Mesothelial cell of epicardium (in vitro differentiated cells): Measurements from ENCODE around the gene USB1. TPM values are rescaled to one million over a fixed set of nuclear protein-coding genes. Genes with fewer than 3 reads are reported as not detected.

Experiments used
- DNase-seq, 2 experiments: peaks; one replicate each; pipeline ENCODE4 v3.0.0; 2021; ENCODE audit warnings: low spot score in 2 of 2; ENCODE audit not compliant: unreplicated experiment in 2 of 2
- H3K27ac Mint-ChIP-seq: 2 replicates; pipeline ENCODE4 v1.8.0; 2021; ENCODE audit warnings: mixed read lengths
- H3K27me3 Mint-ChIP-seq: 2 replicates; pipeline ENCODE4 v1.8.0; 2021; ENCODE audit warnings: low read depth, mixed read lengths
- H3K36me3 Mint-ChIP-seq: 2 replicates; pipeline ENCODE4 v1.8.0; 2021; ENCODE audit warnings: mixed read lengths
- H3K4me1 Mint-ChIP-seq: 2 replicates; pipeline ENCODE4 v1.8.0; 2021; ENCODE audit warnings: mixed read lengths
- H3K4me3 Mint-ChIP-seq: 2 replicates; pipeline ENCODE4 v1.8.0; 2021; ENCODE audit warnings: mild to moderate bottlenecking, moderate library complexity, mixed read lengths
- H3K9me3 Mint-ChIP-seq: 2 replicates; pipeline ENCODE4 v1.8.0; 2021; ENCODE audit warnings: mixed read lengths
- total RNA-seq: library from RNA; stranded (reverse); gene quantifications from 3 replicates; pipeline ENCODE4 v1.2.1, GENCODE V29; 2021
- TF ChIP-seq, protein P1 (sequence below): fragments of 200-600 bp; sonication (generic); IDR thresholded peaks from one replicate; pipeline ENCODE4 v1.5.0; 2021; ENCODE audit warnings: antibody characterized with exemption; ENCODE audit not compliant: unreplicated experiment

Gene USB1
- total RNA-seq, 1 donor from 2014 or later: 38.3 TPM

DNA sequence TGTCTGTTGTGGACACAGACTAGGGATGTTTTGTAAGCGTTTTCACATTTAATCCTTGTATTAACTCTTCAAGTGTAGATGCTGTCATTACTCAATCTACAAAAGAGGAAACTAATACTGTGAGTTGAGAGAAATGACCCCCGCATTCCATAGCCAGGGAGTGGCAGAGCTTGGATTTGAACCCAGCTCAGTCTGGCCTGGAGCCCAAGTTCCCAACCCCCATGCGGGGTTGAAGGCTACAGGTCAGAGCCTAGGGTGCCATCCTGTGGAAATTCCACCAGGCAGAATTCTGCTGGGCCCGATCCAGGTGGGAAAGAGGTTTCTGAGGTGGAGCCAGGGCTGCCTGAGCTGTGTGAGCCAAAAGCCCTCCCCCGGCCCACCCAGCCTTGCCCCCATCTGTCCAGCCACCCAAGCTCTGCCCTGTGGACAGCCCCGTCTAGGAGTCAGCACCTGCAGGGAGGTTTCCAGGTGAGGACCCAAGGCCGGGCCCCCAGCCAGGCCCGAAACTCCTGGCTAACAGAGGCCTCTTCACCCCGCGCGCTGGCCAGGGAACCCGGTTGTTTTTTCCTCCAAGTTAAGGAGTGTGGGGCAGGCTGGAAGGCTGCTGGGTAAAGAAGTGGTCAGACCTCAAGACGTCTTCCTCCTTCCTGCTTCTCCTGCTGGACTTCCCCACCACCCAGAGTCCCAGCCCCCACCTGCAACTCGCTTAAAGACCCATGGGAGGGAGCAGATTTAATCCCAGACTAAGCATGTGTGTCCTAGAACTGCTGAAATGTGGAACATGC, 30.0 kb downstream of the USB1 start:
- H3K4me3 Mint-ChIP-seq: no peak overlapping the region
- no peaks in the 10 kb centered on the region for H3K36me3 Mint-ChIP-seq
- H3K27me3 Mint-ChIP-seq: no peaks in the 10 kb centered on the region
- no peak for DNase-seq
- peaks cover 40% of the 10 kb centered on the region for H3K4me1 Mint-ChIP-seq
- H3K9me3 Mint-ChIP-seq: no peaks in the 10 kb centered on the region
- no peak overlapping the region for H3K27ac Mint-ChIP-seq
- TF ChIP-seq, protein P1, sequence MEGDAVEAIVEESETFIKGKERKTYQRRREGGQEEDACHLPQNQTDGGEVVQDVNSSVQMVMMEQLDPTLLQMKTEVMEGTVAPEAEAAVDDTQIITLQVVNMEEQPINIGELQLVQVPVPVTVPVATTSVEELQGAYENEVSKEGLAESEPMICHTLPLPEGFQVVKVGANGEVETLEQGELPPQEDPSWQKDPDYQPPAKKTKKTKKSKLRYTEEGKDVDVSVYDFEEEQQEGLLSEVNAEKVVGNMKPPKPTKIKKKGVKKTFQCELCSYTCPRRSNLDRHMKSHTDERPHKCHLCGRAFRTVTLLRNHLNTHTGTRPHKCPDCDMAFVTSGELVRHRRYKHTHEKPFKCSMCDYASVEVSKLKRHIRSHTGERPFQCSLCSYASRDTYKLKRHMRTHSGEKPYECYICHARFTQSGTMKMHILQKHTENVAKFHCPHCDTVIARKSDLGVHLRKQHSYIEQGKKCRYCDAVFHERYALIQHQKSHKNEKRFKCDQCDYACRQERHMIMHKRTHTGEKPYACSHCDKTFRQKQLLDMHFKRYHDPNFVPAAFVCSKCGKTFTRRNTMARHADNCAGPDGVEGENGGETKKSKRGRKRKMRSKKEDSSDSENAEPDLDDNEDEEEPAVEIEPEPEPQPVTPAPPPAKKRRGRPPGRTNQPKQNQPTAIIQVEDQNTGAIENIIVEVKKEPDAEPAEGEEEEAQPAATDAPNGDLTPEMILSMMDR: no peak

DNA sequence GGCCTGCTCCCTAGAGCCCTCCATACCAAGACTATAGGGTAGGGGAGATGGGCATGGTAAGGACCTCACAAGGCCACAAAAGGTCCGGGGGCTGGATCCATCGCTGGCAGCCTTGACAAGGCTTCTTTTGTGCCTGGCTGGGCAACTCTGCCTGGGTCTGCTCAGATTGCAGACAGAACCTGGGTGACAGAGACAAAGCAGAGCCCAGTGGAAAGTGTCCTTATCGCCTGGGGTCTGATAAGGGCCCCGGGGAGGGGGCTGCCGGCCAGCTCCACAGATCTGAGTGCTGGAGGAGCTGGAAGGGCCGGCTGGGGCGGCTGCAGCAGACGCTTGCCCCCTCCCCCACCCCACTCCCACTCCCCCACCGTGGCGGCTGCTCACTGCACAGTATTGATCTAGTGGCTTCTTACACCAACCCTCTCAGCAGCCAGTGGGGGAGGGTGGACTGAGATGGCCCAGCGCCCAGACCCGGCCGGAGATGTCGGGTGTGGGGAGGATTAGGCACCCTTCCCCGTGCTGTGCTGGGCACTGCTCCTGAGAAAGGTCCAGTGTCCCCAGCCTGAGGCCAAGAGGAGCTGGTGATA, 31.6 kb downstream of the USB1 start:
- H3K36me3 Mint-ChIP-seq: no peaks in the 10 kb centered on the region
- H3K4me3 Mint-ChIP-seq: no peak overlapping the region
- H3K27ac Mint-ChIP-seq: no peak overlapping the region
- no peaks in the 10 kb centered on the region for H3K27me3 Mint-ChIP-seq
- no peaks in the 10 kb centered on the region for H3K9me3 Mint-ChIP-seq
- DNase-seq: peak in 1 of 2 experiments; percentile 52
- TF ChIP-seq, protein P1: no peak
- H3K4me1 Mint-ChIP-seq: peaks cover 40% of the 10 kb centered on the region

DNA sequence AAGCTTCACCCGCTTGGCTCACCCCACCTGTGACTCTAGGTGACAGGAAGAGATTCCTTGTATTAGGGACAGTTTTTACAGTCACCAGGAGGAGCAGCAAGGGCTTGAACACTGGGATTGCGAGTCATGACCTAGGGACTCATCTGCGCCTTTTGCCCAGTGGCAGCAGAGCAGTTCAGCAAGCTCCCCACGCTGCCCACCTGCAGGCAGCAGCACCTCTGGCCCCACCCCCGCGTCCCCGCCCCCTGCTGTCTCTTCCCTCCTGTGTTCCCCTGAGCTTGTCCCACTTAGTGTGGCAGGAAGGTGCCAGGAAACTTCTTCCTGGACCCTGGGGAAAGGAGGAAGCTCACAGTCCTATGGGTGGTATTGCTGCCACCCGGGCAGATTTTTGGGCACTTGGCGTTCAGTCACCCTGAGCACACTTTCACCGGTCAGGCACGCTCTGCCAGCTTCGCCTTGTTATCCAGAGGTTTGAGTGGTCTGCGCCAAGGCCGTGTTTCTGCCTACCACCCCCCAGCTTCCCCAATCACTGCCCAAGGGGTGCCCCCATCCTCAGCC, 33.0 kb downstream of the USB1 start:
- Mint-ChIP-seq H3K4me3 (no peak overlapping the region), H3K9me3 (no peaks in the 10 kb centered on the region), H3K27ac (no peak overlapping the region), H3K27me3 (no peaks in the 10 kb centered on the region), H3K4me1 (peaks cover 33% of the 10 kb centered on the region), H3K36me3 (no peaks in the 10 kb centered on the region)
- DNase-seq: no peak
- TF ChIP-seq, protein P1: no peak

DNA sequence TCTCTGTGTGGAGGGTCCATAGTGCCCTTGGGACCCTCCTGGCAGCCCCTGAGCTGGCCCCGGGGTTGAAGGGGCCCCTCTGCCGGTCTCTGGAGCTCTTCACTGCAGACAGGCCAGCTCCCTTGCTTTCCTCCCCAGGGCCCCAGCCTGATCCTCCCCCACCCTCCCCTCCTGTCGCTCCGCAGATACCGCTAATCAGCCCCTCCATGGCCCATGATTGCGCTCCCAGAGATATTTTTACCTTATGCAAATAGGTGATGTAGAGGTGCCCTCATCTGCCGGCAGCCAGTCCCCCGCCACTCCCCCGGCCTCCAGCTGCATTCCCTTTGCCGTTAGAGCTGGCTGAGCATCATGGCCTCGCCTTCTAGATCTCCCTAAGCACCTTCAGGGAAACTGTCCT, 33.6 kb downstream of the USB1 start:
- H3K4me3 Mint-ChIP-seq: no peak overlapping the region
- peaks cover 5% of the 10 kb centered on the region for H3K36me3 Mint-ChIP-seq
- H3K9me3 Mint-ChIP-seq: no peaks in the 10 kb centered on the region
- H3K27me3 Mint-ChIP-seq: no peaks in the 10 kb centered on the region
- no peak overlapping the region for H3K27ac Mint-ChIP-seq
- H3K4me1 Mint-ChIP-seq: peaks cover 31% of the 10 kb centered on the region
- DNase-seq: no peak
- TF ChIP-seq, protein P1: no peak

DNA sequence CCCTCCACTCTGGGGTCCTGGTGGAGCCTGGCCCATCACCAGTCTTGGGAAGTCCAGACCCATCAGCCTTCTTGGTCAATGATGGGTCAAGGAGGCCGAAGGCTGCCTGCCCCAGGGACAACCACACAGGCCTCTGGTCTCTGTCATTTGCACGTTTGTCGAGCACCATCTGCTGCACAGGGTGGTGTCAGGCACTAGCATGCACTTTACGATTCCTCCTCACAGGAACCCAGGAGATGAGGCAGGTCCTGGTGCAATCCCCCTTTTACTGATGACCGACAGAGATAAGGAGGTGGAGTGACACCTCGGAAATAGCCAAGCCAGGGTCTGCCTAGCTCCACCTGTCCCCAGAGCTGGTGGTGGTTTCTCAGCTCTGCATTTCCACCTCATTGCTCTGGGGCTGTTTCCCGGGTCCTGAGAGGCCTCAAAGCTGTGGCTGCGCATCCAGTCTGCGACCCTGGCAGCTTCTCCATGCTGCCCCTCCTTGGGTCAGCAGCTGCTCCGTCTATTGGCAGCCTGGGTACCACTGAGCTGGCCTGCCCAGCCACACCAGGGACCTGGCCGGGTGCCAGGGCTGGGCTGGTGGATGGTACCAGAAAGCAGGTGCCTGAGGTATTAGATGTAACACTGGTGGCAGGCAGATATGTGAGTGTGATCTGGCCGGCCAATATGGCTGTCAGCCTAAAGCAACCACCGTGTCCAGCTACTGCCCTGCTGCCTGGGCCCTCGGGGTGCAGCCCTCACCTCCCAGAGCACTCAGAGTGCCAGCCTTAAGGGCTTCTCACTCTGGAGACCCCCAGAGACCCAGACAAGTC, 34.4 kb downstream of the USB1 start:
- Mint-ChIP-seq H3K27me3 (no peaks in the 10 kb centered on the region), H3K27ac (no peak overlapping the region), H3K9me3 (no peaks in the 10 kb centered on the region), H3K36me3 (peaks cover 6% of the 10 kb centered on the region), H3K4me3 (no peak overlapping the region), H3K4me1 (peaks cover 31% of the 10 kb centered on the region)
- no peak for DNase-seq
- TF ChIP-seq, protein P1: no peak
